Endothelial cell of umbilical vein (primary cell): ENCODE measurements around the gene OCLN. TPM values are rescaled to one million over a fixed set of nuclear protein-coding genes. Genes with fewer than 3 reads are reported as not detected.
A peak's percentile ranks its signal among the peaks of the same experiment; 100 is the strongest.
"Not testable (repeated sequence)": the region's sequence is repeated elsewhere in the genome, so short reads cannot be mapped to it uniquely, and the experiment has no call there.

ENCODE experiments used
- BruUV-seq: library from RNA; stranded (reverse); fragments of 400-500 nt; replicated peaks from 2 replicates; lab custom pipeline; 2021; lab: Mats Ljungman, UMichigan
- CTCF ChIA-PET: fragments of 300-600, 350-600 bp; sonication (Branson Sonifier 250); formaldehyde crosslinking; loops from one replicate; lab custom pipeline; 2021; ENCODE audit warnings: antibody characterized with exemption, inconsistent platforms; lab: Charles Lee
- POLR2A ChIA-PET: fragments of 300-600, 350-600 bp; sonication (Branson Sonifier 250); formaldehyde crosslinking; loops from one replicate; lab custom pipeline; 2021; ENCODE audit warnings: antibody characterized with exemption, inconsistent platforms; lab: Charles Lee
- DNase-seq: peaks from one replicate; pipeline ENCODE4 v3.0.0-alpha.2; 2011; ENCODE audit warnings: low read depth, low spot score
- FAIRE-seq: peaks from 2 replicates; lab custom pipeline; 2011; peaks lifted over from hg19 to GRCh38; lab: Jason Lieb, UNC
- H2AFZ ChIP-seq: 2 replicates; pipeline ENCODE4 v1.6.0; 2012; ENCODE audit warnings: low read depth, low read length, control low read depth, inconsistent platforms
- H3K27ac ChIP-seq: 2 replicates; pipeline ENCODE4 v1.5.1; 2011; ENCODE audit warnings: low read depth, mild to moderate bottlenecking, control low read depth, low read length, moderate library complexity; ENCODE audit not compliant: insufficient read depth
- H3K27me3 ChIP-seq, 2 experiments: 2 replicates each; pipeline versions ENCODE4 v1.6.0 to v1.6.1; 2011; ENCODE audit warnings: low read length in 2 of 2, mixed read lengths in 1 of 2; ENCODE audit not compliant: control insufficient read depth in 2 of 2, insufficient read depth in 2 of 2
- H3K36me3 ChIP-seq, 2 experiments: 2 replicates in 1 of 2; 3 replicates in 1 of 2; pipeline ENCODE4 v1.5.1; 2011; ENCODE audit warnings: low read length in 2 of 2, mild to moderate bottlenecking in 1 of 2, moderate library complexity in 1 of 2; ENCODE audit not compliant: control insufficient read depth in 2 of 2, insufficient read depth in 2 of 2; ENCODE audit errors: extremely low read depth in 1 of 2
- H3K4me1 ChIP-seq: 3 replicates; pipeline ENCODE4 v1.5.1; 2011; ENCODE audit warnings: mild to moderate bottlenecking, low read length; ENCODE audit not compliant: control insufficient read depth, insufficient read depth; ENCODE audit errors: extremely low read depth
- H3K4me2 ChIP-seq: 2 replicates; pipeline ENCODE4 v1.6.1; 2011; ENCODE audit warnings: low read length, control low read depth, mixed read lengths; ENCODE audit not compliant: insufficient read depth
- H3K4me3 ChIP-seq, 3 experiments: fragments of 200-600 bp in 1 of 3; sonication (generic), shearing (Covaris generic) in 1 of 3; replicated peaks in 1 of 3; 2 replicates each; pipeline ENCODE4 v1.5.1; 2011 to 2016; ENCODE audit warnings: control low read depth in 3 of 3, low read length in 3 of 3, mild to moderate bottlenecking in 2 of 3, inconsistent platforms in 1 of 3, low read depth in 1 of 3, moderate library complexity in 1 of 3; ENCODE audit not compliant: insufficient read depth in 1 of 3
- H3K79me2 ChIP-seq: 2 replicates; pipeline ENCODE4 v1.6.0; 2012; ENCODE audit warnings: low read length, inconsistent platforms; ENCODE audit not compliant: control insufficient read depth, insufficient read depth
- H3K9ac ChIP-seq: replicated peaks from 2 replicates; pipeline ENCODE3; 2011; ENCODE audit warnings: low read length, control low read depth; ENCODE audit not compliant: insufficient read depth; ENCODE audit errors: extremely low read depth
- H3K9me1 ChIP-seq: replicated peaks from 3 replicates; pipeline ENCODE4 v1.6.0; 2011; ENCODE audit warnings: mild to moderate bottlenecking, low read length; ENCODE audit not compliant: control insufficient read depth, insufficient read depth; ENCODE audit errors: extremely low read depth
- H3K9me3 ChIP-seq: replicated peaks from 2 replicates; pipeline ENCODE4 v1.5.1; 2012; ENCODE audit warnings: low read length, inconsistent platforms; ENCODE audit not compliant: control insufficient read depth, insufficient read depth
- H4K20me1 ChIP-seq: replicated peaks from 2 replicates; pipeline ENCODE3; 2011; ENCODE audit warnings: mild to moderate bottlenecking, low read length; ENCODE audit not compliant: control insufficient read depth, insufficient read depth; ENCODE audit errors: extremely low read depth
- CTCF ChIP-seq, 2 donors: IDR thresholded peaks; 1 replicate in 1 of 2; 2 replicates in 1 of 2; pipeline ENCODE4 v1.5.1; 2011; ENCODE audit warnings: low read length in 2 of 2, mild to moderate bottlenecking in 2 of 2, moderate library complexity in 2 of 2, control low read depth in 1 of 2, inconsistent platforms in 1 of 2, low read depth in 1 of 2; ENCODE audit not compliant: insufficient read depth in 1 of 2; ENCODE audit errors: extremely low read depth in 1 of 2
- EZH2 ChIP-seq: IDR thresholded peaks from 2 replicates; pipeline ENCODE4 v1.6.1; 2012; ENCODE audit warnings: borderline replicate concordance, low read depth, mild to moderate bottlenecking, moderate library complexity, low read length, inconsistent platforms; ENCODE audit not compliant: severe bottlenecking
- FOS ChIP-seq: IDR thresholded peaks from 2 replicates; pipeline ENCODE4 v1.6.1; 2011; ENCODE audit warnings: mild to moderate bottlenecking, low read length, moderate library complexity, borderline replicate concordance; ENCODE audit not compliant: insufficient read depth
- GATA2 ChIP-seq: IDR thresholded peaks from 2 replicates; pipeline ENCODE4 v1.7.0; 2011; ENCODE audit warnings: low read depth, mild to moderate bottlenecking, moderate library complexity, mixed read lengths, low read length; ENCODE audit not compliant: insufficient read length, insufficient read depth
- JUN ChIP-seq: IDR thresholded peaks from 2 replicates; pipeline ENCODE4 v1.6.1; 2011; ENCODE audit warnings: borderline replicate concordance, low read depth; ENCODE audit not compliant: insufficient read length, insufficient read depth
- MAX ChIP-seq: IDR thresholded peaks from 2 replicates; pipeline ENCODE4 v1.6.1; 2011; ENCODE audit not compliant: insufficient read depth, insufficient read length
- MYC ChIP-seq: IDR thresholded peaks from one replicate; pipeline ENCODE4 v1.6.1; 2011; ENCODE audit warnings: mild to moderate bottlenecking, low read depth, low read length
- POLR2A ChIP-seq: IDR thresholded peaks from 2 replicates; pipeline ENCODE4 v1.6.1; 2012; ENCODE audit warnings: low read depth, mild to moderate bottlenecking, control low read depth, low read length
- POLR2AphosphoS5 ChIP-seq: IDR thresholded peaks from 2 replicates; pipeline ENCODE4 v1.6.1; 2012; ENCODE audit warnings: low read depth, mild to moderate bottlenecking, control low read depth, low read length, moderate library complexity; ENCODE audit not compliant: insufficient read depth
- dilution Hi-C: fragments of 300-500 bp; cut with MboI; formaldehyde crosslinking; loops from one replicate; pipeline ENCODE4 v1.15.0; 2019; ENCODE audit warnings: low sequenced_read_pairs; ENCODE audit not compliant: extremely low pct_ligation_motif_present
- intact Hi-C: fragments of 100-400 bp; cut with micrococcal nuclease; formaldehyde crosslinking; loops from one replicate; pipeline ENCODE4 v1.10.0; 2022
- polyA plus RNA-seq, 4 experiments: library from polyadenylated mRNA; depleted of rRNA in 3 of 4; stranded (reverse) in 3 of 4; unstranded in 1 of 4; fragments of >200 nt; gene quantifications; 2 replicates each; pipeline versions ENCODE4 v1.2.1 to v1.2.3, GENCODE V29; 2011 to 2012; ENCODE audit warnings: missing spikeins in 1 of 4
- total RNA-seq: library from RNA; stranded (reverse); gene quantifications from 2 replicates; pipeline ENCODE4 v1.2.3, GENCODE V29; 2021

OCLN gene
- total and polyA plus RNA-seq, 2 donors (not counting 3 experiments of a cell fraction or from before 2014, with no cell fraction given) = 11.2 to 22.3 TPM

- Histone ChIP-seq H3K4me2 (no peak overlapping the region), H2AFZ (peak overlapping the region; percentile 49), H3K9ac (no peak overlapping the region), H3K4me3 (no peak overlapping the region), H3K27me3 (no peaks in the 10 kb centered on the region), H3K79me2 (no peaks in the 10 kb centered on the region), H3K9me1 (no peaks in the 10 kb centered on the region), H3K36me3 (no peaks in the 10 kb centered on the region), H3K27ac (no peak overlapping the region), H3K4me1 (peaks cover 16% of the 10 kb centered on the region), H4K20me1 (no peaks in the 10 kb centered on the region), H3K9me3 (no peaks in the 10 kb centered on the region)
- DNase-seq (peak; percentile 83), FAIRE-seq (peak; percentile 40)
- no peak for TF ChIP-seq MYC
- TF ChIP-seq JUN = peak; percentile 50
- TF ChIP-seq CTCF (IDR thresholded peaks at IDR 0.05; ENCODE audit: extremely low read depth in 1 of 2, insufficient read depth in 1 of 2, low read depth in 1 of 2, low read length in 2 of 2) = no peak
- peak; percentile 73 for TF ChIP-seq FOS
- no peak for TF ChIP-seq POLR2AphosphoS5
- no peak for TF ChIP-seq GATA2
- no peak for TF ChIP-seq POLR2A
- no peak for TF ChIP-seq MAX
- TF ChIP-seq EZH2 = no peak
- intact Hi-C loops = no loop called here
- ChIA-PET CTCF (interaction anchor here (1.6 kb wide), 1 partner anchor 9 kb away, joined by 6 read pairs; no protein-coding TSS in a partner anchor), POLR2A (no interaction called here)
- BruUV-seq = no TSS peak
- dilution Hi-C loops = no loop called here
Measured at GRCh38 chr5:69512740-69513260, 20.2 kb downstream of the OCLN start.

- H2AFZ ChIP-seq, H3K9ac ChIP-seq, H3K4me3 ChIP-seq, H3K9me1 ChIP-seq, DNase-seq, H3K27ac ChIP-seq, dilution Hi-C loops, intact Hi-C loops, POLR2A ChIA-PET, BruUV-seq, H3K9me3 ChIP-seq, H3K27me3 ChIP-seq, CTCF ChIA-PET, FAIRE-seq, H3K79me2 ChIP-seq, H3K4me2 ChIP-seq, H3K36me3 ChIP-seq, H4K20me1 ChIP-seq: not testable (repeated sequence)
- H3K4me1 ChIP-seq = peaks cover 23% of the 10 kb centered on the region
Measured at GRCh38 chr5:69515570-69515969, 23.0 kb downstream of the OCLN start.
